ENCODE results near the gene SPART.
"Not testable (repeated sequence)": the region's sequence is repeated elsewhere in the genome, so short reads cannot be mapped to it uniquely, and the experiment has no call there.

Gene SPART

DNA sequence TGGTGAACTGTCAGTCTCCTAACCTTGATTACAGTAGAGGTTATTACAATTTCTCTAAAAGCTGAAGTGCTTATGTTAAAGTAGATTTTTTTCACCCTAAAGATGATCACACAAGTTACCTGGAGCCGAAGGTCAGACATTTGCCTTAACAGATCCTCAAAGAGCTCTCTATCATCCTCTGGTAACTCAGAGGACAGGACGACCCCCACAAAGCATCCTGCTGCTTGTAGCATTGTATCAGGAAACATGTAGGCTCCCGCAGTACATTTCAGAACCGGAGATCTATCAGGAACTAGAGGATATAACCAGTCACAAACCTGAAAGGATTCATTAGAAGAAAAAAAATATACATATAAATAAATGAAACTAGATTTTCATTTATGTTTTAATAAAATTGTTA is 14.9 kb downstream of the SPART start:
- H3K36me3 ChIP-seq (ENCODE audit: control insufficient read depth, low read depth, low read length): peaks cover 15% of the 10 kb centered on the region
- no peak overlapping the region for H3K4me3 ChIP-seq (ENCODE audit: low read length)
- no peaks in the 10 kb centered on the region for H3K9me3 ChIP-seq (ENCODE audit: control insufficient read depth, low read depth, low read length)
- no peaks in the 10 kb centered on the region for H3K27me3 ChIP-seq (ENCODE audit: control insufficient read depth, insufficient read depth, low read length)
- no peak overlapping the region for H3K27ac ChIP-seq (ENCODE audit: low read length)
- no peak overlapping the region for H3K9ac ChIP-seq (ENCODE audit: low read length)
- H3K4me1 ChIP-seq (ENCODE audit: control insufficient read depth, low read depth, low read length): peaks cover 6% of the 10 kb centered on the region

DNA sequence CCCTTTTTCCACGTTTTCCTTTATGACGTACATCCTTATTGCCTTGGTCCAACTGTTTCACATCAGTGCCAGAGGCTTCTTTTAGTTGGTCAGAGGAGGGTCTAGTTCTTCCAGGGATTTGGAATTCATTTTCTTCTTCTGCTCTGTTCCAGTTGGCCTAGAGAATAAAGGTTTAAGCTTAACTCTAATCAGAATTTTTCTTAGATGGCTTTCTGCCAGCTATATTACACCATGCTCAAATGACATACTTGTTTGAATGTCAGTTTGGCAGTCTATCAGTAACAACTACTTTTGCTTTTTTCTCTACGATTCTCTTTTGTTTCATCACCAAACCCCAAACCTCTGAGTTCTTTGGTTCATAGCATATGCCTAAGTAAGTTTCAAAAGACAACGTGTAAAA is 16.8 kb downstream of the SPART start:
- Histone ChIP-seq H3K9ac (ENCODE audit: low read length) (no peak overlapping the region), H3K9me3 (ENCODE audit: control insufficient read depth, low read depth, low read length) (no peaks in the 10 kb centered on the region), H3K27me3 (ENCODE audit: control insufficient read depth, insufficient read depth, low read length) (no peaks in the 10 kb centered on the region), H3K36me3 (ENCODE audit: control insufficient read depth, low read depth, low read length) (peaks cover 23% of the 10 kb centered on the region), H3K4me1 (ENCODE audit: control insufficient read depth, low read depth, low read length) (peaks cover 20% of the 10 kb centered on the region), H3K27ac (ENCODE audit: low read length) (no peak overlapping the region), H3K4me3 (ENCODE audit: low read length) (no peak overlapping the region)

DNA sequence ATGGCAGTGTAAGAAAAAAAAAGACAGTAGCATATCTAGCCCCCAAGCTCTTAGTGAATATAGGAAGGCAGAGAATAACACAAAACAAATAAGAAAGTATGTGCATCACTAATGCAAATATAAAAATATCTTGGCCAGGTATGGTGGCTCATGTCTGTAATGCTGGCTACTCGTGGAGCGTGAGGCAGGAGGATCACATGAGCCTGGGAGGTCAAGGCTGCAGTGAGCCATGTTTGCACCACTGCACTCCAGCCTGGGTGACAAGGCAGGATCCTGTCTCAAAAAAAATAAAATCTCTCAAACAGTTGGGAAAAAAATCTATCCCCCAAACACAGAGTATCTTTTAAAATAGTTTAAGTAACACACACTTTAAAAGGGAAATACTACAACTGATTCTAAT is 17.4 kb downstream of the SPART start:
- H3K4me1 ChIP-seq (ENCODE audit: control insufficient read depth, low read depth, low read length): peaks cover 26% of the 10 kb centered on the region
- no peak overlapping the region for H3K4me3 ChIP-seq (ENCODE audit: low read length)
- no peaks in the 10 kb centered on the region for H3K27me3 ChIP-seq (ENCODE audit: control insufficient read depth, insufficient read depth, low read length)
- H3K9ac ChIP-seq (ENCODE audit: low read length): no peak overlapping the region
- H3K9me3 ChIP-seq (ENCODE audit: control insufficient read depth, low read depth, low read length): no peaks in the 10 kb centered on the region
- peaks cover 28% of the 10 kb centered on the region for H3K36me3 ChIP-seq (ENCODE audit: control insufficient read depth, low read depth, low read length)
- no peak overlapping the region for H3K27ac ChIP-seq (ENCODE audit: low read length)

DNA sequence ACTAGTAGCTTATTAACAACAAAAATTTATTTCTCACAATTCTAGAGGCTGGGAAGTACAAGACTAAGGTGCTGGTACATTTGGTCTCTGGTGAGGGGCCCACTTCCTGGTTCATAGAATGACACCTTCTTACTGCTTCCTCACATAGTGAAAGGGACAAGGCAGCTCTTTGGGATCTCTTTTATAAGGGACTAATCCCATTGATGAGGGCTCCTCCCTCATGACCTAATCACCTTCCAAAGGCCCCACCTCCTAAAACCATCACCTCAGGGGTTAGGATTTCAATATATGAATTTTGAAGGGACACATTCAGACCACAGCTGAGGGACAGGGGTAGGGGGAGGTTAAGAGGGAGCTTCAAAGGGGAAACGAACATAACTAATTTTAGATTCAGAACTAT is 20.3 kb downstream of the SPART start:
- no peak overlapping the region for H3K4me3 ChIP-seq (ENCODE audit: low read length)
- H3K36me3 ChIP-seq (ENCODE audit: control insufficient read depth, low read depth, low read length): peaks cover 35% of the 10 kb centered on the region
- H3K27ac ChIP-seq (ENCODE audit: low read length): no peak overlapping the region
- no peaks in the 10 kb centered on the region for H3K9me3 ChIP-seq (ENCODE audit: control insufficient read depth, low read depth, low read length)
- peaks cover 35% of the 10 kb centered on the region for H3K4me1 ChIP-seq (ENCODE audit: control insufficient read depth, low read depth, low read length)
- H3K27me3 ChIP-seq (ENCODE audit: control insufficient read depth, insufficient read depth, low read length): no peaks in the 10 kb centered on the region
- H3K9ac ChIP-seq (ENCODE audit: low read length): no peak overlapping the region

DNA sequence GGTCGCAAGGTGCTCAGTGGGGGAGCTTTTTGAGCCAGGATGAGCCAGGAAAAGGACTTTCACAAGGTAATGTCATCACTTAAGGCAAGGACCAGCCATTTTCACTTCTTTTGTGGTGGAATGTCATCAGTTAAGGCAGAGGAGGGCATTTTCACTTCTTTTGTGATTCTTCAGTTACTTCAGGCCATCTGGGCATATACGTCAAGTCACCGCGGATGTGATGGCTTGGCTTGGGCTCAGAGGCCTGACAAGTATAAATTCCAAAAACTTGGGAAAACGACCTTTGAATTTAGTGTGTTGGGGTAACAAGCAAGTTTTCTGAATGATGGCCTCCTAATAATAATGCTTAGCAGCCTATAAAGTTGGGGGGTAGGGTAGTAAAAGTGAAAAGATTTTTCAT is 21.3 kb downstream of the SPART start:
- not testable (repeated sequence) for H3K9ac ChIP-seq (ENCODE audit: low read length); H3K9me3 ChIP-seq (ENCODE audit: control insufficient read depth, low read depth, low read length); H3K27ac ChIP-seq (ENCODE audit: low read length); H3K4me3 ChIP-seq (ENCODE audit: low read length); H3K27me3 ChIP-seq (ENCODE audit: control insufficient read depth, insufficient read depth, low read length)
- Histone ChIP-seq H3K4me1 (ENCODE audit: control insufficient read depth, low read depth, low read length) (peaks cover 33% of the 10 kb centered on the region), H3K36me3 (ENCODE audit: control insufficient read depth, low read depth, low read length) (peaks cover 33% of the 10 kb centered on the region)

DNA sequence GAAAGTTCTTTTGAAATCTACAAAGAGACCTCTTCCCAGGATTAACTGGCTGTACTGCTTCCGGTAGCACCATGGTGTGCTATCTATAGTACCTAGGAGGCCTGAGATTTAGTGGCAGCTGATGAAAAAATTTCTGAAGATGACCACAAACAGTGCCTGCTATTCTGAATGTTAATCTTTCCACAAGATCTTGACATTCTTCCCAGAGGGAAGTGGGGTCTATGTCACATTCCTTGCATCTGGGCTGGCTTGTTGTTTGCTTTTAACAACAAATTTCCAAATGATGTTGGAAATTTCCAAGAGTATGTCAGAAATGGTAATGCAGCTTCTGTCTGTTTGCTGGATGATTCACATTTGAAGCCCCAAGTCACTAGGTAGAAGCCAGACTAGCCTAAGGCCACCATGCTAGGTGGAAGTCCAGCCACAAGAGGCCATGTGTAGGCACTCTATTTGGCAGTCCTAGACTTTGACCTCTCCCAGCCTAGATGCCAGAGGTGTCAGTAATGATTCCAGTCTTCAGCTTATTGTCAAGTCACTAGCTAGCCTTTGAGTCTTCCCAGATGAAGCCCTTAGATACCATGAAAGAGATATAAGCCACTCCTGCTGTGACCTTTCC is 22.1 kb downstream of the SPART start:
- H3K9me3 ChIP-seq (ENCODE audit: control insufficient read depth, low read depth, low read length): no peaks in the 10 kb centered on the region
- no peak overlapping the region for H3K27ac ChIP-seq (ENCODE audit: low read length)
- no peak overlapping the region for H3K4me3 ChIP-seq (ENCODE audit: low read length)
- peaks cover 32% of the 10 kb centered on the region for H3K36me3 ChIP-seq (ENCODE audit: control insufficient read depth, low read depth, low read length)
- peaks cover 33% of the 10 kb centered on the region for H3K4me1 ChIP-seq (ENCODE audit: control insufficient read depth, low read depth, low read length)
- H3K27me3 ChIP-seq (ENCODE audit: control insufficient read depth, insufficient read depth, low read length): no peaks in the 10 kb centered on the region
- H3K9ac ChIP-seq (ENCODE audit: low read length): no peak overlapping the region

DNA sequence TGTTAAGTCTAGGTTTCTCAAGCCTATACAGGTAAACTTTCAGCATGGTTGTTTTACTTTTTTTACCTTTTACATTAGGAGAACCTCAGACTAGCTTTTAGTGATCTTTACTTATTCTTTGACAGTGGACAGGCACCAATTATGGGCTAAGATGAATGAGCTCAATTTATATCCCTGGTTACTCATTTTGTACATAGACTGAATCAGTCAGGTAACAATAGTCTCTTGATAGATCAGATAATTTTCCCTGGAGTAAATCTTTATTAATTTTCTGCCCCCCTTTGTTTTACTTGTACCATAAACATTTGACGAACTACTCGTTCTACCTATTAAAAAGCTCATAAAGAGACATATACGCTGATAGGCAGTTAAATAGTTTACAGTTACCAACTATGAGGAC is 22.8 kb downstream of the SPART start:
- Histone ChIP-seq H3K9me3 (ENCODE audit: control insufficient read depth, low read depth, low read length) (no peaks in the 10 kb centered on the region), H3K27me3 (ENCODE audit: control insufficient read depth, insufficient read depth, low read length) (no peaks in the 10 kb centered on the region), H3K36me3 (ENCODE audit: control insufficient read depth, low read depth, low read length) (peaks cover 32% of the 10 kb centered on the region), H3K4me3 (ENCODE audit: low read length) (no peak overlapping the region), H3K27ac (ENCODE audit: low read length) (no peak overlapping the region), H3K4me1 (ENCODE audit: control insufficient read depth, low read depth, low read length) (peaks cover 33% of the 10 kb centered on the region), H3K9ac (ENCODE audit: low read length) (no peak overlapping the region)

DNA sequence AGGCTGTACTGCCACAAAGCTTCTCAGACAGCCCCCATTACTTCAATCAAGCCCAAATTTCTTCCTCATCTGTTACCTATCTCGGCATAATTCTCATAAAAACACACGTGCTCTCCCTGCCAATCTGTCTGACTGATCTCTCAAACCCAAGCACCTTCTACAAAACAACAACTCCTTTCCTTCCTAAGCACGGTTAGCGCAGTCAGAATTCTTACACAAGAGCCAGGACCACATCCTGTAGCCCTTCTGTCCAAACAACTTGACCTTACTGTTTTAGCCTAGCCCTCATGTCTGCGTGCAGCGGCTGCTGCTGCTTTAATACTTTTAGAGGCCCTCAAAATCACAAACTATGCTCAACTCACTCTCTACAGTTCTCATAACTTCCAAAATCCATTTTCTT is 26.4 kb downstream of the SPART start:
- not testable (repeated sequence) for H3K27ac ChIP-seq (ENCODE audit: low read length); H3K27me3 ChIP-seq (ENCODE audit: control insufficient read depth, insufficient read depth, low read length); H3K4me3 ChIP-seq (ENCODE audit: low read length); H3K9me3 ChIP-seq (ENCODE audit: control insufficient read depth, low read depth, low read length); H3K9ac ChIP-seq (ENCODE audit: low read length)
- peaks cover 35% of the 10 kb centered on the region for H3K4me1 ChIP-seq (ENCODE audit: control insufficient read depth, low read depth, low read length)
- H3K36me3 ChIP-seq (ENCODE audit: control insufficient read depth, low read depth, low read length): peaks cover 11% of the 10 kb centered on the region

DNA sequence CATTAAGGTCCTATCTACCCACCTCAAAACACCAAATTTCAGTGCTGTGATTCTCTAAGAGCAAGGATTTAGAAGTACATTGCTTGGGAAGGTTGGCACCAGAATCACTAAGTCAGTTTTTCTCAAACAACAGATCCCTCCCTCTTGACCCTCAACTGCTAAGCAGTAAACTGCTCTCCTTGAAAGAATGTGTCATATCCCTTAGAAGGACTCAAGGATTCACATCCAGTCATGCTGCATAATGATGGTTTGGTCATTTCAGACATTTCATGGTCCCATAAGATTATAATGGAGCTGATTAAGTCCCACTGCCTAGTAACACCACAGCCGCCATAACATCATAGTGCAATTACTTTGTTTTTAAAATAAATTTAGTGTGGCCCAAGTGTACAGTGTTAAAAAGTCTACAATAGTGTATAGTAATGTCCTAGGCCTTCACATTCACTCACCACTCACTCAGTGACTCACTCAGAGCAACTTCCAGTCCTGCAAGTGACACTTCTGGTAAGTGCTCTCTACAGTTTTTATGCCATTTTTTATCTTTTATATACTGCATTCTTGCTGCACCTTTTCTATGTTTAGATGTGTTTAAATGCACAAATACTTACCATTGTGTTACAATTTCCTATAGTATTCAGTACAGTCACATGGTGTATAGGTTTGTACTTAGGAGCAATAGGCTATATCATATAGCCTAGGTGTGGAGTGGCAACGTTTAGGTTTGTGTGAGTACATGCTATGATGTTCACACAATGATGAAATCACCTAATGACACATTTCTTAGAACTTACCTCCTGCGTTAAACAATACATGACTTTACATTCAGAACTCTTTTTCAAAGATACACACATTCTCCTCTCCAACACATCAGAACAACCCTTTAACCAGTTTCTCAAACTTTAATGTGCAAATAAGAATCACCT is 32.9 kb downstream of the SPART start:
- no peak overlapping the region for H3K9ac ChIP-seq (ENCODE audit: low read length)
- peaks cover 38% of the 10 kb centered on the region for H3K4me1 ChIP-seq (ENCODE audit: control insufficient read depth, low read depth, low read length)
- no peaks in the 10 kb centered on the region for H3K27me3 ChIP-seq (ENCODE audit: control insufficient read depth, insufficient read depth, low read length)
- peaks cover 5% of the 10 kb centered on the region for H3K36me3 ChIP-seq (ENCODE audit: control insufficient read depth, low read depth, low read length)
- no peak overlapping the region for H3K4me3 ChIP-seq (ENCODE audit: low read length)
- H3K9me3 ChIP-seq (ENCODE audit: control insufficient read depth, low read depth, low read length): no peaks in the 10 kb centered on the region
- H3K27ac ChIP-seq (ENCODE audit: low read length): no peak overlapping the region

DNA sequence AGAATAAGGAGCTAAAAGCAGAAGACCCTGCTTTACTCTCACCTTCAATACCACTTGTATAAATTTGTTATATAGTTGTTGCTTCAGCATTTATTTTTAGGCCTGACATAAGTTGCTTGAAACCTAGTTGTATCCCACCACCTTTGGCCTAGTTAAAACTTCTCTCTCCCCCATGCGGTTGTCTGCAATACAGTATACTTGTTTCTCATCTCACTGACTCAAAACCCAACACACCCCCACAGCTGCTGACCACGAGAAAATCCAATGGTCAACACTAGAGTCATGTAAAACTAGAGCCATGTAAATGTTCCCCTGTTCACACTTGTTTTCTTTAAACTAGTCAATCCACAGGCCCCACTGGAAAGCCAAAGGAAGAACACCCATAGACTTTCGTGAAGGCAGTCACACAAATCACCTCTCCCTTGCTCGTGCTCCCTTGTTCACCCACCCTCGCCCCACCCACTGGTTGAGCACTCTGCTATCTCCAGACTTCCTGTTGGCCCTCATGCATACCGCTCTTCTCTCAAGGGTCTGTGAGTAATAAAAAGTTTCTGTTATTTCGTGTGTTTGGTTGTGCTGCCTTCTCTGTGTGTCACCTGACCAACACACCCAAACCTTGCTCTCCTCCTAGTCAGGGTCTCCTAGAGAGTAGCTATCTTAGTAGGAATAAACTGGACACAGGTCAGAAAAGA is 35.6 kb downstream of the SPART start:
- peaks cover 5% of the 10 kb centered on the region for H3K36me3 ChIP-seq (ENCODE audit: control insufficient read depth, low read depth, low read length)
- H3K9me3 ChIP-seq (ENCODE audit: control insufficient read depth, low read depth, low read length): no peaks in the 10 kb centered on the region
- H3K27me3 ChIP-seq (ENCODE audit: control insufficient read depth, insufficient read depth, low read length): no peaks in the 10 kb centered on the region
- no peak overlapping the region for H3K27ac ChIP-seq (ENCODE audit: low read length)
- H3K9ac ChIP-seq (ENCODE audit: low read length): no peak overlapping the region
- no peak overlapping the region for H3K4me3 ChIP-seq (ENCODE audit: low read length)
- H3K4me1 ChIP-seq (ENCODE audit: control insufficient read depth, low read depth, low read length): peaks cover 30% of the 10 kb centered on the region

DNA sequence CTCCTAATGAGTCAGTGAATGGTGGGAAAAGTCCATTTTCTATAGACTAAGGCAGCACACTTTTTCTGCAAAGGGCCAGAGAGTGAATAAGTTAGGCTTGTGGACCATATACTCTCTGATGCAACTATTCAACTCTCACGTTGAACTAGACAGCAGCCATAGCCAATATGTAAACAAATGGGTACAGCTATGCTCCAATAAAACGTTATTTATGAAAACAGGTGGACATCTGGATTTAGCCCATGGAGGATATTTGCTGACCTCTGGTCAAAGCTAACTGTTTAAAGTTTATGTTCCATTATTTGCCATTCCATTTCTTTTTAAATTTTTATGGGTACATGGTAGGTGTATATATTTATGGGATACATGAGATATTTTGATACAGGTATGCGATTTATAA is 43.9 kb downstream of the SPART start:
- no peaks in the 10 kb centered on the region for H3K27me3 ChIP-seq (ENCODE audit: control insufficient read depth, insufficient read depth, low read length)
- no peak overlapping the region for H3K4me3 ChIP-seq (ENCODE audit: low read length)
- no peak overlapping the region for H3K9ac ChIP-seq (ENCODE audit: low read length)
- no peak overlapping the region for H3K27ac ChIP-seq (ENCODE audit: low read length)
- H3K9me3 ChIP-seq (ENCODE audit: control insufficient read depth, low read depth, low read length): no peaks in the 10 kb centered on the region
- H3K36me3 ChIP-seq (ENCODE audit: control insufficient read depth, low read depth, low read length): no peaks in the 10 kb centered on the region
- peaks cover 30% of the 10 kb centered on the region for H3K4me1 ChIP-seq (ENCODE audit: control insufficient read depth, low read depth, low read length)
